GM12801 (cell line): ENCODE measurements around the gene MYRFL.

Source experiments
- CTCF ChIP-seq: IDR thresholded peaks from one replicate; pipeline ENCODE4 v1.5.1; 2011; ENCODE audit warnings: control low read depth; ENCODE audit not compliant: insufficient read length; ENCODE audit errors: extremely low read depth

The MYRFL gene

GRCh38 chr12:69844416-69844815, 19.4 kb downstream of the MYRFL start:
- no peak for TF ChIP-seq CTCF

GRCh38 chr12:69844836-69845235, 19.8 kb downstream of the MYRFL start:
- no peak for TF ChIP-seq CTCF

- TF ChIP-seq CTCF: no peak
Observed at GRCh38 chr12:69846976-69847375, 21.9 kb downstream of the MYRFL start.

GRCh38 chr12:69851976-69852375, 26.9 kb downstream of the MYRFL start:
- TF ChIP-seq CTCF: no peak

GRCh38 chr12:69866698-69867097, 41.7 kb downstream of the MYRFL start:
- TF ChIP-seq CTCF: no peak

- TF ChIP-seq CTCF: no peak
Observed at GRCh38 chr12:69868695-69869094, 43.7 kb downstream of the MYRFL start.

GRCh38 chr12:69872804-69873203, 47.8 kb downstream of the MYRFL start:
- TF ChIP-seq CTCF: no peak

GRCh38 chr12:69873429-69873828, 48.4 kb downstream of the MYRFL start:
- TF ChIP-seq CTCF: no peak
